K562 (cell line): ENCODE measurements around the gene ZNF350. TPM values are rescaled to one million over a fixed set of nuclear protein-coding genes. Genes with fewer than 3 reads are reported as not detected.

ENCODE experiments used
- ATAC-seq: fragments of 200-7000 bp; cut with Tn5 transposase; 3 replicates; pipeline ENCODE4 v1.9.1; 2020; ENCODE audit warnings: moderate library complexity
- BruUV-seq: library from RNA; stranded (reverse); fragments of 400-500 nt; replicated peaks from 2 replicates; lab custom pipeline; 2021; lab: Mats Ljungman, UMichigan
- CTCF ChIA-PET: fragments of 300-600 bp; formaldehyde crosslinking; extraction: SDS; loops from one replicate; lab custom pipeline; 2021; ENCODE audit warnings: low intra/inter-chr PET ratio; lab: Yijun Ruan, JAX
- POLR2A ChIA-PET: fragments of 300-600, 350-650 bp; sonication (Branson Sonifier 250); formaldehyde crosslinking; extraction: SDS; loops from one replicate; lab custom pipeline; 2021; ENCODE audit warnings: antibody characterized with exemption, inconsistent platforms; lab: Yijun Ruan, JAX
- DNase-seq, 4 experiments: peaks; one replicate each; pipeline versions ENCODE4 v3.0.0 to v3.0.0-alpha.2; 2011 to 2018; ENCODE audit warnings: low spot score in 3 of 4, mixed read lengths in 3 of 4; ENCODE audit errors: extremely low read depth in 1 of 4
- FAIRE-seq: peaks from 2 replicates; lab custom pipeline; 2011; peaks lifted over from hg19 to GRCh38; lab: Jason Lieb, UNC
- H2AFZ ChIP-seq: 2 replicates; pipeline ENCODE4 v1.6.0; 2011; ENCODE audit warnings: low read depth, low read length, control low read depth, inconsistent platforms
- H3K27ac ChIP-seq: fragments of 200-600 bp; 3 replicates; pipeline ENCODE4 v1.8.0; 2011; ENCODE audit warnings: low read depth, mild to moderate bottlenecking, control low read depth, inconsistent platforms, low read length, moderate library complexity, mixed read lengths; ENCODE audit errors: extremely low read depth
- H3K27me3 ChIP-seq, 2 experiments: fragments of 300-600 bp in 1 of 2; 2 replicates in 1 of 2; 3 replicates in 1 of 2; pipeline versions ENCODE4 v1.6.0 to v1.8.0; 2011; ENCODE audit warnings: inconsistent platforms in 2 of 2, low read length in 2 of 2, mild to moderate bottlenecking in 1 of 2, mixed read lengths in 1 of 2, moderate library complexity in 1 of 2; ENCODE audit not compliant: control insufficient read depth in 2 of 2, insufficient read depth in 2 of 2
- H3K36me3 ChIP-seq: fragments of 300-600 bp; 3 replicates; pipeline ENCODE4 v1.8.0; 2011; ENCODE audit warnings: mild to moderate bottlenecking, low read length, inconsistent platforms; ENCODE audit not compliant: control insufficient read depth, insufficient read depth
- H3K4me1 ChIP-seq, 2 experiments: fragments of 200-600 bp in 1 of 2; replicated peaks in 1 of 2; 2 replicates in 1 of 2; 3 replicates in 1 of 2; pipeline versions ENCODE4 v1.5.1 to v1.8.0; 2011; ENCODE audit warnings: inconsistent platforms in 2 of 2, low read length in 2 of 2, mild to moderate bottlenecking in 1 of 2, mixed read lengths in 1 of 2, moderate library complexity in 1 of 2; ENCODE audit not compliant: control insufficient read depth in 2 of 2, insufficient read depth in 2 of 2
- H3K4me2 ChIP-seq: 2 replicates; pipeline ENCODE4 v1.6.1; 2011; ENCODE audit warnings: low read length, control low read depth, inconsistent platforms, mixed read lengths; ENCODE audit not compliant: insufficient read depth
- H3K4me3 ChIP-seq: fragments of 200-600 bp; sonication (generic), shearing (Covaris generic); 2 replicates; pipeline ENCODE4 v1.5.1; 2016; ENCODE audit warnings: control low read depth, inconsistent platforms
- H3K79me2 ChIP-seq: fragments of 200-600 bp; 3 replicates; pipeline ENCODE4 v1.8.0; 2011; ENCODE audit warnings: low read length, inconsistent platforms; ENCODE audit not compliant: control insufficient read depth, insufficient read depth
- H3K9ac ChIP-seq, 2 experiments: 2 replicates each; pipeline versions ENCODE4 v1.6.0 to v1.6.1; 2011; ENCODE audit warnings: low read depth in 2 of 2, low read length in 2 of 2, control low read depth in 1 of 2, inconsistent platforms in 1 of 2, mild to moderate bottlenecking in 1 of 2, mixed read lengths in 1 of 2; ENCODE audit not compliant: insufficient read depth in 1 of 2
- H3K9me1 ChIP-seq: one replicate; pipeline ENCODE4 v1.6.0; 2011; ENCODE audit warnings: inconsistent platforms, mild to moderate bottlenecking, low read length, moderate library complexity; ENCODE audit not compliant: control insufficient read depth, insufficient read depth
- H3K9me3 ChIP-seq: replicated peaks from 2 replicates; pipeline ENCODE4 v1.5.1; 2011; ENCODE audit warnings: low read depth, low read length, inconsistent platforms; ENCODE audit not compliant: control insufficient read depth, insufficient read depth
- H4K20me1 ChIP-seq: replicated peaks from 2 replicates; pipeline ENCODE4 v1.6.1; 2011; ENCODE audit warnings: low read length, inconsistent platforms, mixed read lengths; ENCODE audit not compliant: control insufficient read depth, insufficient read depth
- C11orf30 ChIP-seq: fragments of 450-650 bp; IDR thresholded peaks from 2 replicates; pipeline ENCODE4 v1.6.1; 2016; ENCODE audit warnings: low read depth, mild to moderate bottlenecking
- IFI16 ChIP-seq: fragments of 250-450 bp; sonication (Bioruptor Pico); IDR thresholded peaks from 2 replicates; pipeline ENCODE4 v2.1.2; 2022; ENCODE audit warnings: mild to moderate bottlenecking, inconsistent platforms
- MCM3 ChIP-seq: fragments of 450-650 bp; IDR thresholded peaks from 2 replicates; pipeline ENCODE4 v1.6.1; 2016
- RB1 ChIP-seq: fragments of 450-650 bp; IDR thresholded peaks from 2 replicates; pipeline ENCODE4 v1.6.1; 2017; ENCODE audit warnings: low read depth, mild to moderate bottlenecking
- RCOR1 ChIP-seq, 2 experiments: IDR thresholded peaks; 2 replicates each; pipeline ENCODE4 v1.6.1; 2012; ENCODE audit warnings: low read depth in 2 of 2, low read length in 2 of 2, borderline replicate concordance in 1 of 2, improper control_type of control experiment in 1 of 2
- SOX6 ChIP-seq: fragments of 450-650 bp; IDR thresholded peaks from 2 replicates; pipeline ENCODE4 v1.6.1; 2014; ENCODE audit warnings: mild to moderate bottlenecking
- SRSF3 ChIP-seq: fragments of 200-400 bp; formaldehyde crosslinking; IDR thresholded peaks from 2 replicates; pipeline ENCODE4 v1.6.1; 2016; ENCODE audit warnings: mild to moderate bottlenecking, low read length, moderate library complexity; ENCODE audit not compliant: insufficient read depth
- U2AF2 ChIP-seq: fragments of 200-400 bp; formaldehyde crosslinking; optimal IDR thresholded peaks from 2 replicates; pipeline ENCODE3; 2017; ENCODE audit warnings: low read depth, mild to moderate bottlenecking, low read length
- ZBED1 ChIP-seq: IDR thresholded peaks from 2 replicates; pipeline ENCODE4 v1.6.1; 2014
- WGBS: fragments of 100-300 bp; shearing (Covaris generic); methylation state at CpG from one replicate; pipeline ENCODE4 v1.1.6; 2016; ENCODE audit warnings: low coverage, mixed read lengths; ENCODE audit not compliant: insufficient coverage; ENCODE audit errors: missing lambda C conversion rate; 5-methylcytosine and 5-hydroxymethylcytosine counted together
- in situ Hi-C: fragments of 300-500 bp; cut with MboI; formaldehyde crosslinking; loops from 4 replicates; pipeline ENCODE4 v1.15.0; 2018; ENCODE audit warnings: inconsistent platforms, mixed read lengths
- intact Hi-C: fragments of 100-400 bp; cut with micrococcal nuclease; formaldehyde crosslinking; loops from 2 replicates; pipeline ENCODE4 v1.14.2; 2022
- polyA plus RNA-seq, 8 experiments: library from polyadenylated mRNA; depleted of rRNA in 4 of 8; stranded (reverse) in 5 of 8; unstranded in 3 of 8; fragments of >200 nt; fragmentation: Nextera tagmentation in 2 of 8; fragmentation: Illumina TruSeq in 1 of 8; extraction: Ambion mirVana in 2 of 8; extraction: Trizol in 1 of 8; gene quantifications; 2 replicates each; pipeline versions ENCODE4 v1.2.1 to v1.2.3, GENCODE V29; 2011 to 2014; ENCODE audit warnings: inconsistent platforms in 1 of 8, missing spikeins in 1 of 8
- total RNA-seq, 7 experiments: library from RNA; depleted of rRNA in 6 of 7; stranded (reverse); fragments of >200 nt in 6 of 7; fragmentation: Illumina TruSeq in 2 of 7; extraction: Trizol in 2 of 7; gene quantifications; 2 replicates each; pipeline versions ENCODE4 v1.2.1 to v1.2.3, GENCODE V29; 2011 to 2021; ENCODE audit warnings: low replicate concordance in 1 of 7
- TF ChIP-seq, protein P1 (sequence below): fragments of 450-650 bp; IDR thresholded peaks from 2 replicates; pipeline ENCODE4 v1.6.1; 2017; ENCODE audit warnings: mild to moderate bottlenecking, moderate library complexity
- TF ChIP-seq, protein P2 (sequence below): fragments of 250-450 bp; sonication (Bioruptor Pico); IDR thresholded peaks from 2 replicates; pipeline ENCODE4 v1.6.1; 2021; ENCODE audit warnings: mild to moderate bottlenecking

The ZNF350 gene
- total and polyA plus RNA-seq, 9 of the 15 experiments (the other 6 are each of a cell fraction or from before 2014, with no cell fraction given): 1.7 to 4.8 (median 2.9) TPM

DNA sequence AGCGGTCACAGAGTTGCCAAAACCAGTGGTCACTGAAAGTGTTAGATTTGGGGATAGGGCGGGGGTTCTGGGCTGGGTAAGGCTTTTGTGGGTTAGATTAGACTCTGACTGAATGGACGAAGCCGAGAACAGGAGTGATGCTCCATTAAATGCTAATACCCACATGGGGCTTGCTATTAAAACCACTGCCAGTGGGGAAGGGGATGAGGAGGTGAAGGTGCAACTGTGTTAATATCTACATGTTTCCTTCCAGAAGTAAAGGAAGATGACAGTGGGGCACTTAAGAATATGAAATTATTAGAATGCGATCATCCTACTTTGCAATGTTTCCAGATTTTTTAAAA is 42.1 kb upstream of the ZNF350 start:
- no peaks in the 10 kb centered on the region for H4K20me1 ChIP-seq
- BruUV-seq: TSS peak; percentile 71
- peak overlapping the region; percentile 99 for H2AFZ ChIP-seq
- H3K27me3 ChIP-seq: no peaks in the 10 kb centered on the region
- H3K4me1 ChIP-seq: peaks cover 0 to 4% of the 10 kb centered on the region in 2 experiments; a peak in 2 of 5 replicates
- H3K9me3 ChIP-seq: peaks cover 20% of the 10 kb centered on the region
- peak overlapping the region; percentile 89 for H3K4me2 ChIP-seq
- DNase-seq (no peak), FAIRE-seq (no peak), ATAC-seq (peak; percentile 58)
- H3K4me3 ChIP-seq: peak overlapping the region; percentile 64
- intact Hi-C loops: loop anchor here (1.0 kb wide), 1 partner anchor 20 kb away; the partner anchor contains the start of gene ZNF432
- CTCF ChIA-PET: no interaction called here
- H3K27ac ChIP-seq: peak overlapping the region; percentile 90
- 29% methylated on average over 5 of the region's 5 CpGs for whole genome bisulfite sequencing
- peaks cover 26% of the 10 kb centered on the region for H3K79me2 ChIP-seq
- H3K9me1 ChIP-seq: no peaks in the 10 kb centered on the region
- peak overlapping the region; percentile 91 to 99; a peak in 3 of 4 replicates for H3K9ac ChIP-seq
- H3K36me3 ChIP-seq: peaks cover 22% of the 10 kb centered on the region
- POLR2A ChIA-PET: interaction anchor here (1.0 to 1.3 kb wide), 3 partner anchors 10 to 20 kb away, joined by 4 to 7 read pairs (median 6); partner anchors contain the start of gene ZNF432
- in situ Hi-C loops: no loop called here
- TF ChIP-seq RCOR1 (IDR thresholded peaks at IDR 0.05; ENCODE audit: borderline replicate concordance in 1 of 2, low read depth in 2 of 2, low read length in 2 of 2) (0 out of 4 replicates have a peak, but pooled peaks of 1 of the 2 experiments have one; percentile 9), ZBED1 (no peak)
- TF ChIP-seq, all 486 proteins: peak for 1

DNA sequence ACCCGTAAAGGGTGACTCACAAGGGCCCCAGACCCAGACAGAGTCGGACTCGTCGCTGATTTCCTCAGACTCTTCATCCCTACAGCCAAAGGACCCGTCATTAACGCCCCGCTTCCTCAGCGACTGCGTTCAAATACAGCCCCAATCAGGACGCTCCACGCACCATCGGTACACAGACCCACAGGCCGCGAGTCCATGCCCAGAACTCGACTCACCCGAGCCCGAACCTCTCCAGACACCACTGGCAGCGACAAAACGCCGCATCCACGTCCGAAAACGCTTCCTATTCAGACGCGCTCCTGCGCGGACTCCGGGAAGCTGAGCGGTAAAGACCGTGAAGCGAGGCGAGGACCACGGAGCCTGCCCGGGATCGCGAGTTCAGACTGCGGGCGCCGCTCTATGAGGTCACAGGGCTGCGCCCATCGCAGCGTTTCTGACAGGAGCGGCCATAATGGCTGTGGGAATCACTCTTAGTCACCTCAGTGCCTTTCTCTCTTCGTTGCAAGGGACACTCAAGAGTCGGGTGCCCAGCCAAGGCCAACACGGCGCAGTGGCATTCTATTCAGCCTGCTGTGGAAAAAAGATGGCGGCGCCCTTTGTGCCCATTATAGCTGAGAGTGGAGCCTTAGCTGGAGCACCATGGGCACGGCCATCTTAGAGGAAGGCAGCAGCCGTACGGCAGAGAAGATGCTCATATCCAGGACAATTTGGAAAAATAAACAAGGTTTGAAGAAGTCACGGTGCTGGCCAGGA is 41.6 kb upstream of the ZNF350 start, which contains the start of gene ZNF614:
Gene ZNF614, minus strand, starts transcription at position 353 of the 753 bp plus-strand sequence. CDS start 2,634 bp downstream, outside the sequence.
- under 1% methylated on average over 50 of the region's 53 CpGs for WGBS
- in situ Hi-C loops: no loop called here
- intact Hi-C loops: loop anchor here (1.0 kb wide), 1 partner anchor 20 kb away; the partner anchor contains the start of gene ZNF432
- Histone ChIP-seq H3K4me1 (peaks cover 0 to 4% of the 10 kb centered on the region in 2 experiments; a peak in 2 of 5 replicates), H4K20me1 (no peaks in the 10 kb centered on the region), H3K9me3 (peaks cover 17% of the 10 kb centered on the region), H3K27me3 (no peaks in the 10 kb centered on the region), H3K4me2 (peak within 1 kb of the TSS; percentile 89), H2AFZ (peak within 1 kb of the TSS; percentile 99), H3K27ac (peak within 1 kb of the TSS; percentile 90), H3K4me3 (peak within 1 kb of the TSS; percentile 64), H3K9me1 (no peaks in the 10 kb centered on the region), H3K9ac (peak within 1 kb of the TSS; percentile 91 to 99), H3K79me2 (peaks cover 26% of the 10 kb centered on the region), H3K36me3 (peaks cover 28% of the 10 kb centered on the region)
- FAIRE-seq: peak; percentile 55
- POLR2A ChIA-PET: interaction anchor here (1.0 to 1.3 kb wide), 3 partner anchors 10 to 20 kb away, joined by 4 to 7 read pairs (median 6); partner anchors contain the start of gene ZNF432
- peak; percentile 98 for ATAC-seq
- DNase-seq: peak; percentile 87 to 91 (median 88)
- no TSS peak for BruUV-seq
- CTCF ChIA-PET: no interaction called here
- TF ChIP-seq, protein P1, sequence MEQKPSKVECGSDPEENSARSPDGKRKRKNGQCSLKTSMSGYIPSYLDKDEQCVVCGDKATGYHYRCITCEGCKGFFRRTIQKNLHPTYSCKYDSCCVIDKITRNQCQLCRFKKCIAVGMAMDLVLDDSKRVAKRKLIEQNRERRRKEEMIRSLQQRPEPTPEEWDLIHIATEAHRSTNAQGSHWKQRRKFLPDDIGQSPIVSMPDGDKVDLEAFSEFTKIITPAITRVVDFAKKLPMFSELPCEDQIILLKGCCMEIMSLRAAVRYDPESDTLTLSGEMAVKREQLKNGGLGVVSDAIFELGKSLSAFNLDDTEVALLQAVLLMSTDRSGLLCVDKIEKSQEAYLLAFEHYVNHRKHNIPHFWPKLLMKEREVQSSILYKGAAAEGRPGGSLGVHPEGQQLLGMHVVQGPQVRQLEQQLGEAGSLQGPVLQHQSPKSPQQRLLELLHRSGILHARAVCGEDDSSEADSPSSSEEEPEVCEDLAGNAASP: no peak
- TF ChIP-seq SOX6 (peak; percentile 32; the same call in 1 of the 2 replicates), IFI16 (CRISPR knock-in tag) (no peak), SRSF3 (no peak), MCM3 (no peak), C11orf30 (peak; percentile 90), RB1 (no peak), U2AF2 (no peak)
- TF ChIP-seq, protein P2, sequence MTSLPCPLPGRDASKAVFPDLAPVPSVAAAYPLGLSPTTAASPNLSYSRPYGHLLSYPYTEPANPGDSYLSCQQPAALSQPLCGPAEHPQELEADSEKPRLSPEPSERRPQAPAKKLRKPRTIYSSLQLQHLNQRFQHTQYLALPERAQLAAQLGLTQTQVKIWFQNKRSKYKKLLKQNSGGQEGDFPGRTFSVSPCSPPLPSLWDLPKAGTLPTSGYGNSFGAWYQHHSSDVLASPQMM (CRISPR knock-in tag): no peak
